ENCODE data around the gene GNB2. TPM values are rescaled to one million over a fixed set of nuclear protein-coding genes. Genes with fewer than 3 reads are reported as not detected.
A peak's percentile ranks its signal among the peaks of the same experiment; 100 is the strongest.
"Not testable (repeated sequence)": the region's sequence is repeated elsewhere in the genome, so short reads cannot be mapped to it uniquely, and the experiment has no call there.

Gene GNB2
- total RNA-seq, 2 donors from 2014 or later: 273 to 279 TPM

- intact Hi-C loops (cut with DNase I, micrococcal nuclease): no loop called here
- peak; percentile 65 for ATAC-seq
These were observed 17.4 kb upstream of the GNB2 start, which contains the start of gene ACTL6B for GRCh38 chr7:100655908-100656674. ACTL6B (minus strand) TSS chr7:100656448; CDS start chr7:100656354, 94 bp downstream.

GRCh38 chr7:100662194-100662776 lies 11.3 kb upstream of the GNB2 start:
- ATAC-seq (peak; percentile 59), DNase-seq (peak in 1 of 2 donors; percentile 42)
- intact Hi-C loops (cut with DNase I, micrococcal nuclease): not testable (repeated sequence)

More at GRCh38 chr7:100655908-100656674, 17.4 kb upstream of the GNB2 start, which contains the start of gene ACTL6B:
- peak; percentile 31 to 50 for DNase-seq

- intact Hi-C loops (cut with DNase I, micrococcal nuclease): no loop called here
- DNase-seq (no peak), ATAC-seq (no peak)
These were observed 8.3 kb upstream of the GNB2 start for GRCh38 chr7:100665168-100665726.

DNA sequence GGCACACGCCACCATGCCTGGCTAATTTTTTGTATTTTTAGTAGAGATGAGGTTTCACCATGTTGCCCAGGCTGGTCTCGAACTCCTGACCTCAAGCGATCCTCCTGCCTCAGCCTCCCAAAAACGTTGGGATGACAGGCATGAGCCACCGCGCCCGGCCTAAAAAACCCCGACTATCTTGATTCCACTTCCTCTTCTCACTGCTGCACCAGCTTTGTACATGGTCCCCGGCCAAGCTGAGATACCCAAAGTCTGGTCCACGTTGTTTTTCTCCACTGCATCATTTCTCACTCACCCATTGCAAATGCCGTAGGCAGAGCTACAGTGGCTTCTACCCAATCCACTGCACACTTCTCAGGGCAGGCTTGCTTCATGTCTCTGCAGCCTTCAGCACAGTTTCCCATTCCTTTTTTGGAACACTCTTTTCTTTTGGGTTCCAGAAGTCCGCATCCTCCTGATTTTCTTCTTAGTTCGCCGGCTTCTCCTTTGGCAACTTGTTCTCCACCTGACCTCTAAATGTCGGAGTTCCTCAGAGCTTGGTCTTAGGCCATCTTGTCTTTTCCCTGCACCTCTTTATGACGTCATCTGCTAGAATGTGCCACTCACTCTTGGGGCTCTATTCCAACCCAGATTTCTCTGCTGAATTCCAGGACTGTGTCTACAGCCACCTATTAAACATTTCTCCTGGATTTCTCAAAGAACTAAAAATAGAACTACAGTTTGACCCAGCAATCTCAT lies 6.0 kb upstream of the GNB2 start:
- no peak for DNase-seq
- ATAC-seq: no peak
- intact Hi-C loops (cut with DNase I, micrococcal nuclease): no loop called here

- no peak for ATAC-seq
- intact Hi-C loops (cut with DNase I, micrococcal nuclease): no loop called here
- no peak for DNase-seq
These were observed 5.5 kb upstream of the GNB2 start for GRCh38 chr7:100668069-100668449.

DNA sequence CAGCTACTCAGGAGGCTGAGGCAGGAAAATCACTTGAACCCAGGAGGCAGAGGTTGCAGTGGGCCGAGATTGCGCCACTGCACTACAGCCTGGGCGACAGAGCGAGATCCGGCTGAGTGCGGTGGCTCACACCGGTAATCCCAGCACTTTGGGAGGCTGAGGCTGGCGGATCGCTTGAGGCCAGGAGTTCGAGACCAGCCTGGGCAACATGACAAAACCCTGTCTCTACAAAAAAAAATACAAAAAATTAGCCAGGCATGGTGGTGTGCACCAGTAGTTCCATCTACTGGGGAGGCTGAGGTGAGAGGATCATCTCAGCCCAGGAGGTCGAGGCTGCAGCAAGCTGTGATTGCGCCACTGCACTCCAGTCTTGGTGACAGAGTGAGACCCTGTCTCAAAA lies 4.4 kb upstream of the GNB2 start:
- ATAC-seq; intact Hi-C loops (cut with DNase I, micrococcal nuclease); DNase-seq: not testable (repeated sequence)

- intact Hi-C loops (cut with DNase I, micrococcal nuclease): no loop called here
- DNase-seq: no peak
- no peak for ATAC-seq
These were observed 3.5 kb upstream of the GNB2 start for GRCh38 chr7:100670074-100670473.

- no peak for DNase-seq
- ATAC-seq: no peak
- intact Hi-C loops (cut with DNase I, micrococcal nuclease): no loop called here
These were observed 1.9 kb upstream of the GNB2 start for GRCh38 chr7:100671353-100672327.

DNA sequence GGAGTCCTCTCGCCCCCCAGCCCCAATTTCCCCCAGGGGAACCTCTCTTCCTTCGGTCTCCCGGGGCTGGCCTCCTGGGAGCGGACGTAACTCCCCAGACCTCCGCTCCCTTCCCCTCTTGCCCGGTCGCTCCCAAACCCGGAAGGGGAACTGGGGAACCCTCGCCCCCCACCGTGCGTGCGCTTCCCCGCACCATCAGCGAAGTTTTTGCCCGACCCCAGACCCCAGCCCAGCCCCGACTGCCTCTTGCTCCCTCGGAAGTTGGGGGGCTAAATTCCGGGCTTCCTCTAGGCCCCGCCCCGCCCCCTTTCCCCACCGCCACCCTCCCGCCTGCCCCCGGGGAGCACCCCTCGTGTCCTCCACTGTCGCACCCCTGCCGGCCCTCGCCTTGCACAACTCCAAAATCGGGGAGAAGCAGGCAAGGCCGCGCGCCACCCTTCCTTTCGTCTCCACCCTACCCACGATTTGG lies 436 bp downstream of the GNB2 start:
- DNase-seq: peak; percentile 56 to 69
- intact Hi-C loops (cut with DNase I, micrococcal nuclease): no loop called here
- ATAC-seq: peak; percentile 21

DNA sequence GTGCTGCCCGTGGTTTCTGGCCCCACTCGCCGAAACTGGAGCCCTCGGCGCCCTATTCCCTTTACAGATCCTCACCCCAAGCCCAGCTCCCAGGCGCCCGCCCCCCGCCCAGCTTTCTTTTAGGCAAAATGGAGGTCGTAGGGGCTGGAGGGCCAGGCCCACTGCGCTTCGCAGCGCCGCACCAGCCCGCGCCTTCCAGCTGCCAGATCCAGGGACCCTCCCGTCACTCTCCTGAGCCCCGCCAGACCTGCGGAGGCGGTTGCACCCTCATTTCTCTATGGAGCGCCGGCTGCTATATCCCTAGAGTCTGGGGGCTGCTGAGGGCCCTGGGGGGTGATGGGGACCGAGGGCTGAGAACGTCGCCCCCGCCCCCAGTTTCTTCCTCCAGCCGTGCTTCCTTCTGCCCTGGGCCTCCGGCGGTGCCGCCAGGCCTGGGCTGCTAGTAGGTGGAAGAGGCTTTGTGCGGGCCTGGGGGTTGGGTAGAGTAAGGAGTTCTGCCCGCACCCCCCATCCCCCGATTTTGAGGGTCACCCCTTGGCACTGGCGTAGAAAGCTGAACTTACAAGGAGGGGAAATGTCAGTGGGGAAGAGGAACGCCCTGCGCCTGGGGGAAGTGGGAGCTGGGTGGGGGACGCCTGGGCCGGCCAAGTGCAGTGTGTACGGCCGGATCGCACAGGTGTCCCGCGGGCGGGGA lies 1.0 kb downstream of the GNB2 start:
- DNase-seq (peak; percentile 51 to 58), ATAC-seq (peak; percentile 13)
- intact Hi-C loops (cut with DNase I, micrococcal nuclease): no loop called here

- intact Hi-C loops (cut with DNase I, micrococcal nuclease): no loop called here
- DNase-seq (no peak), ATAC-seq (peak; percentile 2)
These were observed 1.5 kb downstream of the GNB2 start for GRCh38 chr7:100675105-100675451.

- intact Hi-C loops (cut with DNase I, micrococcal nuclease): no loop called here
These were observed 2.2 kb downstream of the GNB2 start for GRCh38 chr7:100675581-100676350.

GRCh38 chr7:100676501-100677306 lies 3.2 kb downstream of the GNB2 start:
- DNase-seq: peak in 1 of 2 donors; percentile 19
- ATAC-seq: no peak
- intact Hi-C loops (cut with DNase I, micrococcal nuclease): no loop called here

More at GRCh38 chr7:100675581-100676350, 2.2 kb downstream of the GNB2 start:
- DNase-seq (peak; percentile 82 to 86), ATAC-seq (peak; percentile 13)

DNA sequence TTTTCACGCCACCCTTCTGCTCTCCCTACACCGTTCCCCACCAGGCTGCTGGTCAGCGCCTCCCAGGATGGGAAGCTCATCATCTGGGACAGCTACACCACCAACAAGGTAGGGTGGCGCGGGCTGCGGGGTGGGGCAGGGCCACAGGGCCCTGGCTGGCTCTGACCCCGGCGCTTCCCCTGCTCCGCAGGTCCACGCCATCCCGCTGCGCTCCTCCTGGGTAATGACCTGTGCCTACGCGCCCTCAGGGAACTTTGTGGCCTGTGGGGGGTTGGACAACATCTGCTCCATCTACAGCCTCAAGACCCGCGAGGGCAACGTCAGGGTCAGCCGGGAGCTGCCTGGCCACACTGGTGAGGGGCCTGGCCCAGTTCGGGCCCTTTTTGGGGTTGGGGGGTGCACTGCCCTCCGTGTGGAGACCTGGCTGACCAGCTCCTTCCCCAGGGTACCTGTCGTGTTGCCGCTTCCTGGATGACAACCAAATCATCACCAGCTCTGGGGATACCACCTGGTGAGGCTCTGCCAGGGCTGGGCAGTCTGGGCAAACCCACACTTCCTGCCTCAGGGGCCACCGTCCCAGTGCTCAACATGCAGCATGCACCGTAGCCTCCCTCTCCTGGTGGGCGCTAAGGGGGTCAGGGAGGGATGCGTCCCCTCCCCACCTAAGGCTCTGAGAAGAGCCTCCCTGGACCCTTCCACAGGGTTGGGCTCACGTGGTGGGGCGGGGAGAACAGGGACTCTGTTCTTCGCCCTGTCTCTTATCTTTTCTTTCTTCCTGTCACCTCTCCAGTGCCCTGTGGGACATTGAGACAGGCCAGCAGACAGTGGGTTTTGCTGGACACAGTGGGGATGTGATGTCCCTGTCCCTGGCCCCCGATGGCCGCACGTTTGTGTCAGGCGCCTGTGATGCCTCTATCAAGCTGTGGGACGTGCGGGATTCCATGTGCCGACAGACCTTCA lies 4.0 kb downstream of the GNB2 start:
- DNase-seq: no peak
- ATAC-seq: no peak
- intact Hi-C loops (cut with DNase I, micrococcal nuclease): no loop called here

Measured in left colon (tissue), 2 donors.